LoVo (cell line): Measurements from ENCODE around the gene ZC3H12D.

Source experiments
- DNase-seq: peaks from one replicate; pipeline ENCODE4 v3.0.0-alpha.2; 2016; ENCODE audit warnings: low spot score

Gene ZC3H12D

GRCh38 chr6:149443411-149444181, 41.2 kb downstream of the ZC3H12D start:
- DNase-seq: no peak

GRCh38 chr6:149441740-149442139, 43.1 kb downstream of the ZC3H12D start:
- no peak for DNase-seq

GRCh38 chr6:149440735-149441671, 43.8 kb downstream of the ZC3H12D start:
- no peak for DNase-seq

- no peak for DNase-seq
These were observed 45.2 kb downstream of the ZC3H12D start for GRCh38 chr6:149439626-149440025.

GRCh38 chr6:149438855-149439254, 46.0 kb downstream of the ZC3H12D start:
- DNase-seq: no peak

- no peak for DNase-seq
These were observed 47.6 kb downstream of the ZC3H12D start for GRCh38 chr6:149437212-149437611.

- DNase-seq: no peak
These were observed 48.2 kb downstream of the ZC3H12D start for GRCh38 chr6:149436647-149437046.

- DNase-seq: no peak
These were observed 48.8 kb downstream of the ZC3H12D start for GRCh38 chr6:149435919-149436586.

GRCh38 chr6:149433881-149434280, 50.9 kb downstream of the ZC3H12D start:
- no peak for DNase-seq

GRCh38 chr6:149433405-149433804, 51.4 kb downstream of the ZC3H12D start:
- DNase-seq: no peak

GRCh38 chr6:149431905-149432775, 52.7 kb downstream of the ZC3H12D start:
- DNase-seq: peak; percentile 82

GRCh38 chr6:149429427-149430360, 55.1 kb downstream of the ZC3H12D start:
- no peak for DNase-seq

GRCh38 chr6:149428606-149429005, 56.2 kb downstream of the ZC3H12D start:
- DNase-seq: no peak

GRCh38 chr6:149425754-149426153, 59.1 kb downstream of the ZC3H12D start:
- DNase-seq: no peak

GRCh38 chr6:149425224-149425623, 59.6 kb downstream of the ZC3H12D start:
- no peak for DNase-seq

GRCh38 chr6:149423964-149424440, 60.8 kb downstream of the ZC3H12D start:
- no peak for DNase-seq

- no peak for DNase-seq
These were observed 62.2 kb downstream of the ZC3H12D start for GRCh38 chr6:149422581-149422980.

- DNase-seq: no peak
These were observed 63.7 kb downstream of the ZC3H12D start for GRCh38 chr6:149421132-149421531.

- no peak for DNase-seq
These were observed 65.0 kb downstream of the ZC3H12D start for GRCh38 chr6:149419696-149420404.

GRCh38 chr6:149414821-149415220, 70.0 kb downstream of the ZC3H12D start:
- no peak for DNase-seq
